ENCODE results near the gene KLHL18.

- no peak for TF ChIP-seq POLR2A (IDR thresholded peaks at IDR 0.05)
- no peak for TF ChIP-seq CTCF (IDR thresholded peaks at IDR 0.05)
Observed at GRCh38 chr3:47342812-47343211, 60.1 kb downstream of the KLHL18 start.
